ENCODE measurements around the gene M1AP. TPM values are rescaled to one million over a fixed set of nuclear protein-coding genes. Genes with fewer than 3 reads are reported as not detected.

Gene M1AP
- total and polyA plus RNA-seq, 2 donors from 2014 or later, result 0.49 to 3.4 TPM

DNA sequence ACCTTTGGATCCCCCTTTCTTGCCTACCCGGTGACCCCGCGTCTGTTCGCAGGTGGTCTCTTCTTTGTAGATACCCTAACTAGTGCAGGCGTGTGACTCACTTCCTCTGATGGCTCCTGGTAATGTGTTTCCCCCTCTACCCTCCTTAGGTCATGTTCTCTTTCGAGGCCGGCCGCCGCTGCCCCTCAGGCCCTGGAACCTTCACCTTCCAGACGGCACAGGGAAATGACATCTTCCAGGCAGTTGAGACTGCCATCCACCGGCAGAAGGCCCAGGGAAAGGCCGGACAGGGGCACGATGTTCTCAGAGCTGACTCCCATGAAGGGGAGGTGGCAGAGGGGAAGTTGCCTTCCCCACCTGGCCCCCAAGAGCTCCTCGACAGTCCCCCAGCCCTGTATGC lies 92.0 kb downstream of the M1AP start:
- no peak for DNase-seq
- H3K27ac ChIP-seq (ENCODE audit: low read depth in 2 of 2, low read length in 2 of 2), result no peak overlapping the region
- TF ChIP-seq, protein P1, sequence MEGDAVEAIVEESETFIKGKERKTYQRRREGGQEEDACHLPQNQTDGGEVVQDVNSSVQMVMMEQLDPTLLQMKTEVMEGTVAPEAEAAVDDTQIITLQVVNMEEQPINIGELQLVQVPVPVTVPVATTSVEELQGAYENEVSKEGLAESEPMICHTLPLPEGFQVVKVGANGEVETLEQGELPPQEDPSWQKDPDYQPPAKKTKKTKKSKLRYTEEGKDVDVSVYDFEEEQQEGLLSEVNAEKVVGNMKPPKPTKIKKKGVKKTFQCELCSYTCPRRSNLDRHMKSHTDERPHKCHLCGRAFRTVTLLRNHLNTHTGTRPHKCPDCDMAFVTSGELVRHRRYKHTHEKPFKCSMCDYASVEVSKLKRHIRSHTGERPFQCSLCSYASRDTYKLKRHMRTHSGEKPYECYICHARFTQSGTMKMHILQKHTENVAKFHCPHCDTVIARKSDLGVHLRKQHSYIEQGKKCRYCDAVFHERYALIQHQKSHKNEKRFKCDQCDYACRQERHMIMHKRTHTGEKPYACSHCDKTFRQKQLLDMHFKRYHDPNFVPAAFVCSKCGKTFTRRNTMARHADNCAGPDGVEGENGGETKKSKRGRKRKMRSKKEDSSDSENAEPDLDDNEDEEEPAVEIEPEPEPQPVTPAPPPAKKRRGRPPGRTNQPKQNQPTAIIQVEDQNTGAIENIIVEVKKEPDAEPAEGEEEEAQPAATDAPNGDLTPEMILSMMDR (IDR thresholded peaks at IDR 0.05; ENCODE audit: borderline replicate concordance, extremely low read depth, insufficient read depth), result no peak

DNA sequence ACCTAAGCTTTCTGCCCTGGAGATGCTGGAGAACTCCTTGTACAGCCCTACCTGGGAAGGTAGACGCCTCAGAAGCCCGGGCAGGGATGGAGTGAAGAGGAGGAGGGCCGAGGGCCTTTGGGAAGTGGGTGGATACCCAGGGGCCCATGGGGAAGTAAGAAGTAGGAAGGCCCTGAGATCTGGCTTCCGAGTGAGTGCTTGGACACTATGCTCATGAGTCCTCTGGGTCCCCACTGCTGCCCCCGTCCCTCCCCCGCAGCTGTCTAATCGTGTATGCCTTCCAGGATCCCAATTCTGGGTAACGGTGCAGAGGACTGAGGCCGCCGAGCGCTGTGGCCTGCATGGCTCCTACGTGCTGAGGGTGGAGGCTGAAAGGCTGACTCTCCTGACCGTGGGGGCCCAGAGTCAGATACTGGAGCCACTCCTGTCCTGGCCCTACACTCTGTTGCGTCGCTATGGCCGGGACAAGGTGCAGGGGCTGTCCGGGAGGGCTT lies 92.5 kb downstream of the M1AP start:
- no peak overlapping the region for H3K9ac ChIP-seq (ENCODE audit: low read length in 3 of 3)
- DNase-seq (peak in 2 of 5 donors; percentile 8 to 52), FAIRE-seq (no peak)
- peaks cover 0 to 3% (median 0%) of the 10 kb centered on the region in 3 donors for H3K4me1 ChIP-seq (ENCODE audit: control insufficient read depth in 2 of 3, insufficient read depth in 2 of 3, low read depth in 1 of 3, low read length in 3 of 3)
- H3K4me3 ChIP-seq (ENCODE audit: low read length in 3 of 3), result peak overlapping the region in 1 of 3 donors; percentile 84
- TF ChIP-seq, protein P1 (IDR thresholded peaks at IDR 0.05; ENCODE audit: borderline replicate concordance, extremely low read depth, insufficient read depth), result no peak
- no peaks in the 10 kb centered on the region for H3K9me3 ChIP-seq (ENCODE audit: control insufficient read depth in 2 of 3, insufficient read depth in 1 of 3, low read length in 3 of 3)
- no peaks in the 10 kb centered on the region for H3K27me3 ChIP-seq (ENCODE audit: control insufficient read depth, insufficient read depth, low read length)
- H3K36me3 ChIP-seq (ENCODE audit: control insufficient read depth in 2 of 3, insufficient read depth in 3 of 3, low read length in 3 of 3), result no peaks in the 10 kb centered on the region
- intact Hi-C loops (cut with DNase I), result no loop called here
- H3K27ac ChIP-seq (ENCODE audit: low read depth in 2 of 2, low read length in 2 of 2), result no peak overlapping the region

More for the DNA sequence above, 92.0 kb downstream of the M1AP start:
- FAIRE-seq, result no peak
- intact Hi-C loops (cut with DNase I), result no loop called here
- Histone ChIP-seq H3K27me3 (ENCODE audit: control insufficient read depth, insufficient read depth, low read length) (no peaks in the 10 kb centered on the region), H3K4me1 (ENCODE audit: control insufficient read depth in 2 of 3, insufficient read depth in 2 of 3, low read depth in 1 of 3, low read length in 3 of 3) (peaks cover 0 to 3% (median 0%) of the 10 kb centered on the region in 3 donors), H3K4me3 (ENCODE audit: low read length in 3 of 3) (no peak overlapping the region), H3K9ac (ENCODE audit: low read length in 3 of 3) (no peak overlapping the region), H3K9me3 (ENCODE audit: control insufficient read depth in 2 of 3, insufficient read depth in 1 of 3, low read length in 3 of 3) (no peaks in the 10 kb centered on the region), H3K36me3 (ENCODE audit: control insufficient read depth in 2 of 3, insufficient read depth in 3 of 3, low read length in 3 of 3) (no peaks in the 10 kb centered on the region)

DNA sequence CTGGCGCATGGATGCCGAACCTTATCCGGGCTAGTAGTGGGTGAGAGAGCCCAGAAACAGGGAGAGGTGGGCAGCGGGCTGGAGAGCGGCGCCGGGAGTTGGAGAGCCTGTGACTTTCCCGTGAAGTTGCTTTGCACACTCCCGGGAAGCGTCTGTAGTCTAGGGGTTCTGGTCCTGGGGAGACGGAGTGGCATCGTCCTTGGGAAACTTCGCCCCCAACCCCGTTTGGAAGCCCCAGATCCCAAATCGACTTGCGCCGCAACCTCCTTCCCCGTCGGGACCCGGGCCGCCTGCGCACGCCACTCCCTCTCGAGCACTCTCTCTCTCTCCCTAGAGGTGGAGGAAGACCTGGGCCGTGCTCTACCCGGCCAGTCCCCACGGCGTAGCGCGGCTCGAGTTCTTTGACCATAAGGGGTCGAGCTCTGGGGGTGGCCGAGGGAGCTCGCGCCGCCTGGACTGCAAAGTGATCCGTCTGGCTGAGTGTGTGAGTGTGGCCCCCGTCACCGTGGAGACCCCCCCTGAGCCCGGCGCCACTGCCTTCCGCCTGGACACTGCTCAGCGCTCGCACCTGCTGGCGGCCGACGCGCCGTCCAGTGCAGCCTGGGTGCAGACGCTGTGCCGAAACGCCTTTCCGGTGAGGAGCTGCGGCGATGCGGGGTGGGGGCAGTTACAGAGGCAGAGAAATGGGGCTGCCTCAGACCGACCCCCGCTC lies 93.2 kb downstream of the M1AP start:
- Histone ChIP-seq H3K36me3 (ENCODE audit: control insufficient read depth in 2 of 3, insufficient read depth in 3 of 3, low read length in 3 of 3) (no peaks in the 10 kb centered on the region), H3K27ac (ENCODE audit: low read depth in 2 of 2, low read length in 2 of 2) (peak overlapping the region in 1 of 2 donors; percentile 51), H3K9ac (ENCODE audit: low read length in 3 of 3) (peak overlapping the region; percentile 29 to 73 (median 63)), H3K9me3 (ENCODE audit: control insufficient read depth in 2 of 3, insufficient read depth in 1 of 3, low read length in 3 of 3) (no peaks in the 10 kb centered on the region), H3K4me1 (ENCODE audit: control insufficient read depth in 2 of 3, insufficient read depth in 2 of 3, low read depth in 1 of 3, low read length in 3 of 3) (peaks cover 0 to 3% (median 0%) of the 10 kb centered on the region in 3 donors), H3K27me3 (ENCODE audit: control insufficient read depth, insufficient read depth, low read length) (no peaks in the 10 kb centered on the region), H3K4me3 (ENCODE audit: low read length in 3 of 3) (peak overlapping the region; percentile 78 to 84 (median 80))
- peak in 4 of 5 donors; percentile 67 to 85 (median 76) for DNase-seq
- FAIRE-seq, result no peak
- TF ChIP-seq, protein P1 (IDR thresholded peaks at IDR 0.05; ENCODE audit: borderline replicate concordance, extremely low read depth, insufficient read depth), result no peak
- intact Hi-C loops (cut with DNase I), result no loop called here

Data from kidney (tissue), 14 donors.